GM18526 (cell line): Measurements from ENCODE around the gene MPZL1.

Experiments
- POLR2A ChIP-seq: IDR thresholded peaks from 3 replicates; pipeline ENCODE4 v1.6.1; 2011; ENCODE audit not compliant: insufficient read length; ENCODE audit errors: extremely low read depth

The MPZL1 gene

DNA sequence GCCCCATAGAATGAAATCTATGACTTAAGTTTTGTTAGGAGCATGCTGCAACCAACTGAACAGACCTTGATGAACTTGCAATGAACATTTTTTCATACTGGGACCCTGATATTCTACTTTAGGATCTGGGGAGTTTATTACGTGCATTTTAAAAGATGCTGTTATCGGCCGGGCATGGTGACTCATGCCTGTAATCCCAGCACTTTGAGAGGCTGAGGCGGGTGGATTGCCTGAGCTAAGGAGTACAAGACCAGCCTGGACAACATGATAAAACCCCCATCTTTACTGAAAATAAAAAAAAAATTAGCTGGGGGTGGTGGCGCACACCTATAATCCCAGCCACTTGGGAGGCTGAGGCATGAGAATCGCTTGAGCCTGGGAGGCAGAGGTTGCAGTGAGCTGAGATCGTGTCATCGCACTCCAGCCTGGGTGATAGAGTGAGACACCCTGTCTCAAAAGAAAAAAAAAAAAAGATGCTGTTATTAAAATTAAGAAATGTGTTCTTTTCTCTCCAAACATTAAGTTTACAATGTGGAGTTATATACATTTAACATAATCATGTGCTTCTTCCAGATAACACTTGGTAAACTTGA lies 7.1 kb downstream of the MPZL1 start:
- no peak for TF ChIP-seq POLR2A

DNA sequence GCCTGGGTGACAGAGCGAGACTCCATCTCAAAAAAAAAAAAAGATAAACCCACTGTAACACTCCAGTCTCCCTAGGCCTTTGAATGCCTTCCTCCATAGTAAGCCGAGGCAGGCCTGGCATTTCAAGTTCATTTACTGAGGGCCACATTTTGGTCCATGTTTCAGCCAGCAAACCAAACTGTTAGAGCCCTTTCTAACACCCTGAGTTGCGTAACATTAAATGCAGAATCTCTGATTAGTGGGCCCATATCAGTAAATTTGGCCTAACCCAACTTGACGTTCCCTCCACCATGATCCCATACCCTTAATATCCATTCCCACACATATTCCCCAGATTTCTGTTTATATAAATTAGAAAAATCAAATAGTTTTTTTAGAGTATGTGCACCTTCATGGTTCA lies 12.4 kb downstream of the MPZL1 start:
- TF ChIP-seq POLR2A = no peak

DNA sequence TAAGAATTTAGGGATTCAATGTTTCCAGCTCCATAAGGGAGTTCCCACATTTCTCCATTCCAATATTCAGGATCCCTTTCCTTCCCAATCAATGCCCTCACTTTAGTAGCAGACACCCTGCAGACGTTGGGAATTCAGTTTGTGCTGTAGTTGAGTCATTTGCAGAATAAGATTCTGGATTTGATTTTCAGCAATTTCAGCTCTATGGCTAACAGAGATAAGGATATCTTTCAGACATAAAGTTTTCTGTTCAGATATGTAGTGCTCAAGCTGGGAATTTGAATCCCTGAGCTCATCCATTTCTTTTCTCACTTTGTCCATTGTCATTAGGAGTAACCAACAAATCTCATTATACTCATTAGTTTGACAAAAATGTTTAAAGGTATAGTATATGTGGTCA lies 13.1 kb downstream of the MPZL1 start:
- TF ChIP-seq POLR2A = no peak

DNA sequence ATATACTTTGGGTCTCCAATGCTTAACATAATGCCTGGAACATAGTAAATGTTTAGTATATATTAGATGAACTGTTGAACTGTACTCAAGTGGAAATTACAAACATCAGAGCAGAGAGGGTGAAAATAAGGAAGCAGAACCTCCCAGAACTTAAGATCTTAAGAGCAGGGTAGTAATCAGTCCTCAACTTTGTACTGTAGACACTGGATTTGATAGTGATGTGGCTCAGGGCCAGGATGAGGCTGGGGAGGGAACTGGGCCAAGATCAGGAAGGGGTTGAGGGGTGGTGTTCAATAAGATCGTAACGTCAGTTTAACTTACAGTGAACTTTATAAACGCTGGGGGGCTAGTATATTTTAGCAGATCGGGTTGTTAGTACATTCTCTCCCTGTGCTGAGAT lies 15.4 kb downstream of the MPZL1 start:
- TF ChIP-seq POLR2A = no peak

DNA sequence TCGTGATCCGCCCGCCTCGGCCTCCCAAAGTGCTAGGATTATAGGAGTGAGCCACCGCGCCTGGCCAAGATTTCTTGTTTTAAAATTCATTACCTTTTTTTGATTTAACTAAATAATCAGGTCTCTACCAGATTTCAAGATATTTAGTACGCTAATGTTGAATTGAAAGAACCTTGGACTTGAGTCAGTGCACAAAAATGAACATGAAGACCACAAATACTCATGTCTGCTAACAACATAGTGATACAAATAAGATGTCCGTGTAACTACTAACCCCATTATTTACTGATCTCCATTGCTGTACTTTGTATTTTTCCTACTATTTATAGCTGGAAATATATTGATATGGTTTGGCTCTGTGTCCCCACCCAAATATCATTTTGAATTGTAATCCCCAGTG lies 16.4 kb downstream of the MPZL1 start:
- no peak for TF ChIP-seq POLR2A

DNA sequence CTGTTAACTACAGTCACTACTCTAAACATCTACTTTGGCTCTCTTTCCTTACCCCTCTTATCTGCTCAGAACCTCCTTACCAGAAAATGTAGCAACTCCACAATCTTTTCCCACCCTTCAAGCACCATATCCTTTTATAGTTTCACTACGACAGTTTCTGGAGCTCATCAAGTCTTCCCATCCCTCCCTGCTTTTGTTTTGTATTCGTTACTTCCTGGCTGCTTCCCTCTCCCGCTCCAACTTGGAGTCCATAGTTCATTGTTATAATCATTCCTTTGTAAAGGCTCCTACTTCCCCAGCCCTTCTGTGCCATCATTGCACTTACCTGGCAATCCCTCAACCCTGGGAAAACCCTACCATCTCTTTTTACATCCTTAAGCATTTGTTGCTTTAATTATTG lies 18.0 kb downstream of the MPZL1 start:
- no peak for TF ChIP-seq POLR2A

DNA sequence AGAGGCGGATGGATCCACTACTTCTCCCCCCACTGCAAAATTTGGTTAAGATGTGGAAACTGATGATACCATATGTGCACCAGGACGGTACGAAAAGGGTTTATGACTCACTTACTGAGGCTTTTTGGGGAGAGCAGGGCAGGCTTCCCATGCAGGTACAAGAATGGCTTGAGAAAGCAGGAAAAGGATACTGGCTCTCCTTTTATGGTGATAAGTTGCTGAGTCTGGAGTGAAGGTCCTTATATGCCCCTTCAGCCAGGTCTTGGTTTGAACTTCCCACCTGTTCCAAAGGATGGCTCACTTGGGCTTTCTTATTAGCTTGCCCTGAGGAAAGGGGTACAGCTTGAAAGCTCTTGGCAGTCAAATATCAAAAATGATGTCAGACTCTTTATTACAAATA lies 23.1 kb downstream of the MPZL1 start:
- no peak for TF ChIP-seq POLR2A

DNA sequence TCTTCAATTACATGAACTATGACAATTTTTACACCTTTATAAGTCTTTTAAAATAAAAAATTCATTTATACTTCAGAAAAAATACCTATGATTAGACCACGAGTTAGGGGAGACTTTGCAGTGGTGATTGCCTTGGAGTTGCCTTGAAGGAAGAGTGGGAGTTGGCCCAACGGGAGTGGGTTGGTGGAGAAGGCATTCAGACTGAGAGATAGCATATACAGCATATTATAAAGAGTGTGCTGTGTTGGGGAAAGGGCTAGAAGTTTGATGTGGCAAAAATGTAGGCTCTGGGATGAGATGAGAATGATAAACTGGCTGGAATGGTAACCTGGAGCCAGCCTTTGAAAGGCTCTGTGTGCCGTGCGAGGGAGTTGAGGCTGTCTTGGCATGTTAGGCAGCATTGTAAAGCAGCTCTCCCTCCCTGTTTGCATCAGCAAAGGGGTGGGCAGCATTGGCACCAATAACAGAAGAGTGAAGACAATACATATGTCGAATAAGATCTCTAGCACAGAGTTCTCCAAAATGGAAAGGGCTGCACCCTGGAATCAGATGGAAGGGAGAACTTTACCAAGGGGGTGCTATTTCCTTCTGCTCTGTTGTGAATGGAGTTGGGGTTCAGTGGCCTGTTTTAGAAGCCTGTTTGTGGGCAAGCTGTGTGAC lies 24.4 kb downstream of the MPZL1 start:
- TF ChIP-seq POLR2A = no peak

DNA sequence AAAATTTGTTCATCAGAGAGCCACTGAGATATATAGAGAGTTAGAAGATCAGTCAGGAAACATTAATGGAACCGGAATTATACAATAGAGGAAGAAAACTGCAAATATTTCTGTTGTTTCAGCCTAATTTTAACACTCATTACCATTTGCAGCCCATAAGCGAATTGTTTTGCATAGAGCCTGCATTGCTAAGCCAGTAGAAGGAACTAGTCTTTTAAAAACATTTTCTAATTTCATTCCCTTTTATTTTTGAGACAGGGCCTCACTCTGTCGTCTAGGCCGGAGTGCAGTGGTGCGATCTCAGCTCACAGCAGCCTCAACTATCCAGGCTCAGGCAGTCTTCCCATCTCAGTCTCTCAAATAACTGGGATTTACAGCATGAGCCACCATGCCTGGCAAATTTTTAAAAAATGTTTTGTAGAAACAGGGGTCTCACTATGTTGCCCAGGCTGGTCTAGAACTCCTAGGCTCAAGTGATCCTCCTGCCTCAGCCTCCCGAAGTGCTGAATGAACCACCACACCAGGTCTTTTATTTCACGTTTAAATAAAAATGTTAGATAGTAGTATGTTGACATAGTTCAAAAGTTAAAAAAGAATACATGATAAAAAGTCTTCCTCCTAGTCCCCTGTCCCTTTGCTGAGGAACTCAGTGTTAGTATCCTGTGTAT lies 25.3 kb downstream of the MPZL1 start:
- TF ChIP-seq POLR2A = no peak

DNA sequence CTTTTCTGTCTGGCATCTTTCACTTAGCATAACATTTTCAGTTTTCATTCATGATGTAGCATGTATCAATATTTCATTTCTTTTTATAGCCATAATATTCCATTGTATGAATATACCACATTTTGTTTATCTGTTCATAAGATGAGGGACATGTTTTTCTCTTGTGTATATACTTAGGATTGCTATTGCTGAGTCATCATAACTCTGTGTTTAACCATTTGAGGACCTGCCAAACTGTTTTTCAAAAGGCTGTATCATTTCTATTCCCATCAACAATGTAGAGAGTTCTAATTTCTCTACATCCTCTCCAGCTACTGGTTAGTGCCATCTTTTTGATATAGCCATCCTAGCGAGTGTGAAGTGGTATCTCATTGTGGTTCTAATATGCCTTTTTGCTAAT lies 26.2 kb downstream of the MPZL1 start:
- no peak for TF ChIP-seq POLR2A

DNA sequence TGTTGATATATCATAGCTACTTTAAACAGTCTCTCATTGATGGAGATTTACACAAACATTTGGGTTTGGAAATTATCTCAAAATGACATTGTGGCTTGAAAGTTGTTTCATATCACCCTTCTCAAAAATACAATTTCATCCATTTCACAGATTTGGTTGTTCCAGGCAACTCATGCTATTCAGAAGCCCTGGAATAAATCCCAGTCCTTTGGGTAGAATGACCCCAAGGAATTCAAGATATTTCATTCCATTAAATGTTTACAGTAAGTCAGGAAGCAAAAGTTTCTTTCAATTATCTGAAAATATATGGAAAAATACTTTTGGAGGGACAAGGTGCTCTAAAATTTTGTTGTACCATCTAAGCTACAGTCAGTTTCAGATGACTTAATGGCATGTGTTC lies 27.1 kb downstream of the MPZL1 start:
- no peak for TF ChIP-seq POLR2A

DNA sequence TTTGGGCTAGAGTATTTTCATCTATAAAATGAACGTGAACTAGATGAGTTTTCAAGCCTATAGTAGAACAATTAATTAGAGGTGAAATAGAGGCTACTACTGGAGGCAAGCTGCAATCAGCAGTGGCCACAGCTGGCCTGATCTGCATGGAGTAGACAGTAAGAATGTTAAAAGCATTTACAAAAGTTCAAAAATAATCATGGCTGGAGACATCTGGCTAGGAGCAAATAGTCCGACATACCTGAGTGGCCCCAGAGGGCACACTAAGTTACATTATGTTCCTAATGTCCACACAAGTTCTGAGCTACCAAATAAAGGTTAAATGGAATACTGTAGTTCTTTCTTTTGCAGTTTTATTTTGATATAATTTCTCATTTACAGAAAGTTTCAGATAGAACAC lies 28.0 kb downstream of the MPZL1 start:
- no peak for TF ChIP-seq POLR2A

DNA sequence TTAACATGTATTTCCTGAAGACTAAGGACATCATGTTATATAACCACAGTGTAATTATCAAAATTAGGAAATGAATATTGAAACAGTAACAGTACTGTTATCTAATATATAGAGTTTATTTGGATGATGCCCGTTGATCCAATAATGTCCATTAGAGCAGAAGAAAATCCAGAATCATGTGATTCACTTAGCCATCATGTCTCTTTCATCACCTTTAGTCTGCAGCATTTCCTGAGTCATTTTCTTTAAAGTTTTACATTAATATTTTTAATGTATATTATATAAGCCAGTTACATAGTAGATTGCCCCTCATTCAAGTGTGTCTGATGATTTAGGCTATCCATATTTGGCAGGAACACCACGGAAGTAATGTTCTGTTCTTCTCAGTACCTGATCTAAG lies 28.9 kb downstream of the MPZL1 start:
- no peak for TF ChIP-seq POLR2A

DNA sequence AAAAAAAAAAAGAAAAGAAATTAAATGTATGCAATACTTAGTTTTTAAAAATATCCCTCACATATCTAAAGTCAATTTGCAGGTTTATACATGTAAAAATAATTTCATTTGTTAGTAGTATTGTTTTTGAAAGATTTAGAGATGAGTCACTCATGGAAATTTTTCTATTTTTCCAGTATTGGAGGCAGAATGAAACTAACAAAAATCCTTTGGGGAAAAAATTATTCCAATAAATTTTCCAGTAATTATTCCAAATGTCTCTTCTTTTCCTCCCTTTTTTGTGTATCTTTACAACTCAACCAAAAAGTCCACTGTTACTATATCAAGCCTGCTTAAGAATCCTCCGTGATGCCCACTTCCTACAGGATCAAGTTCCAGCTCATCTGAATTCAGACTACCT lies 29.9 kb downstream of the MPZL1 start:
- TF ChIP-seq POLR2A = no peak

DNA sequence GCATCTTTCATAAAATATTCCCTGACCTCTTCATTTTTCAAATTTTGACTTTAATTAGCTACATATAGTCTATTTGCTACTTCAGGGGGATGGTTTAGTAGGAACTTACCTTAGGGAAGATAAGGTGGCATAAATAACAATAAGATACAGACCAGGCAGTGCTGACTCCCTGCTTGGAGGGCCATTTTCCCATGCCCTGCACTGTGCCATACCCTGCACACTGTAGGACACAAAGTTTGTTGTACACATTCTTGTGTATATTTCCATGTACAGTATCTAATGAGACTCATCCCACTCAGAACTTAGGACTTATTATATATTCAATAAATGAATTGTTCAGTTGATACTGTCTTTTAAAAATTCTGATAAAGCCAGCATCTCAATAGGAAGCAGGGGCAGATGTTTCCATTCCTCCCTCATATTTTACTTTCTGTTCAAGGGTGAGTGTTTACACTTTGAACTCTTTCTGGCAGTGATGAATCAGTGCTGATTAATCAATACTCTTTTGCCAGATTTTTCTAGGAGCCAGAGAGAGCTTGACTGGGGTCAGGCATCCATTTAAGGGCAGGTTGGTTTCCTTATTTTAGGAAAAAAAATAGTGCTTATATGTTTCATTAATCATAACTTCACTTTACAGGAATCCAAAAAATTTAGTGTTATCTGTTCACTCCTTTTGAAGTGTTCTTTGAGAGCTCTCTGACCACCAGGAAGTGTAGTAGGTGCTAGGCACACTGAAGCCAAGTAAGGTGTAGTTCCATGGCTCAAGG lies 30.6 kb downstream of the MPZL1 start:
- no peak for TF ChIP-seq POLR2A

DNA sequence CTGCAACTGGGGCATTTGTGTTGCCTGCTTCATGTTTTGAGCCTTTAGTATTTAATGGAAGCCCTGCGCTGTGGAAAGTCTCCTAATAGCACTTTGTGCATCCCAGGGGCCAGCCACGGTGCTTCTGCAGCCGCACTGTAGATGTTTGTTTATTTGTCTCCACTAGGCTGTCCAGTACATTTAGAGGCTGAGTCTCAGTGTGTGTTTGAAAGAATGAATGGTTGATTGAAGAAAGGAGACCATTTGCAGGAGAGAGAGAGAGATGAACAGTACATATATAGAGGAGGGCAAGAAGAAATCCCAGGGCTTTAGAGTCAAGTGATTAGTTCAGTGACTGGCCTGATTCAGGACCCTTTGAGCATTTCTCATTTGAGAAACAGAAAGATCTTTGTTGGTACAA lies 33.9 kb downstream of the MPZL1 start:
- TF ChIP-seq POLR2A = no peak
